HepG2 (cell line): ENCODE data around the gene NMRAL1. TPM values are rescaled to one million over a fixed set of nuclear protein-coding genes. Genes with fewer than 3 reads are reported as not detected.

Source experiments
- ARID2 ChIP-seq: sonication (generic); formaldehyde crosslinking; IDR thresholded peaks from 2 replicates; pipeline ENCODE4 v1.8.1; 2022; ENCODE audit warnings: mild to moderate bottlenecking, missing genetic modification reagents, borderline replicate concordance
- CCDC6 ChIP-seq: sonication (generic); formaldehyde crosslinking; IDR thresholded peaks from 2 replicates; pipeline ENCODE4 v1.8.1; 2022; ENCODE audit warnings: mild to moderate bottlenecking, missing genetic modification reagents, moderate library complexity
- CENPX ChIP-seq: sonication (generic); formaldehyde crosslinking; IDR thresholded peaks from 2 replicates; pipeline ENCODE4 v1.9.0; 2021; ENCODE audit warnings: mild to moderate bottlenecking, missing genetic modification reagents, moderate library complexity
- CHCHD3 ChIP-seq: sonication (generic); formaldehyde crosslinking; IDR thresholded peaks from 2 replicates; pipeline ENCODE4 v1.8.0; 2022; ENCODE audit warnings: mild to moderate bottlenecking, missing genetic modification reagents, moderate library complexity
- KDM2A ChIP-seq: sonication (generic); formaldehyde crosslinking; IDR thresholded peaks from 2 replicates; pipeline ENCODE4 v1.4.0; 2020; ENCODE audit warnings: low read depth, missing genetic modification reagents, borderline replicate concordance
- KDM5A ChIP-seq: fragments of 200-600 bp; sonication (generic); IDR thresholded peaks from 2 replicates; pipeline ENCODE4 v1.7.0; 2018; ENCODE audit warnings: antibody characterized with exemption, mild to moderate bottlenecking, low read length, borderline replicate concordance
- MXD4 ChIP-seq: IDR thresholded peaks from 2 replicates; pipeline ENCODE4 v1.6.1; 2016; ENCODE audit warnings: mild to moderate bottlenecking, missing biosample characterization, missing genetic modification reagents
- PHF21A ChIP-seq: sonication (generic); formaldehyde crosslinking; IDR thresholded peaks from 2 replicates; pipeline ENCODE4 v1.5.0; 2020; ENCODE audit warnings: mild to moderate bottlenecking, missing genetic modification reagents
- TAF1 ChIP-seq: sonication (generic); formaldehyde crosslinking; IDR thresholded peaks from 2 replicates; pipeline ENCODE4 v1.4.0; 2020; ENCODE audit warnings: missing genetic modification reagents
- ZFP36L1 ChIP-seq: sonication (generic); formaldehyde crosslinking; IDR thresholded peaks from 2 replicates; pipeline ENCODE4 v1.8.0; 2022; ENCODE audit warnings: mild to moderate bottlenecking, missing genetic modification reagents, moderate library complexity
- ZKSCAN8 ChIP-seq: IDR thresholded peaks from 2 replicates; pipeline ENCODE4 v1.6.1; 2016; ENCODE audit warnings: borderline replicate concordance, missing genetic modification reagents, missing compliant biosample characterization
- ZNF234 ChIP-seq: sonication (generic); formaldehyde crosslinking; conservative IDR thresholded peaks from 2 replicates; pipeline ENCODE4 v1.5.1; 2020; ENCODE audit warnings: mild to moderate bottlenecking, missing genetic modification reagents
- ZNF331 ChIP-seq: sonication (generic); formaldehyde crosslinking; IDR thresholded peaks from 2 replicates; pipeline ENCODE4 v1.4.0; 2020; ENCODE audit warnings: missing genetic modification reagents
- ZNF441 ChIP-seq: sonication (generic); formaldehyde crosslinking; IDR thresholded peaks from 2 replicates; pipeline ENCODE4 v1.7.0; 2021; ENCODE audit warnings: missing genetic modification reagents, borderline replicate concordance
- ZNF501 ChIP-seq: sonication (generic); formaldehyde crosslinking; IDR thresholded peaks from 2 replicates; pipeline ENCODE4 v1.5.1; 2020; ENCODE audit warnings: mild to moderate bottlenecking, moderate library complexity, missing genetic modification reagents
- ZNF788 ChIP-seq: sonication (generic); formaldehyde crosslinking; IDR thresholded peaks from 2 replicates; pipeline ENCODE4 v1.5.0; 2020; ENCODE audit warnings: mild to moderate bottlenecking, missing genetic modification reagents, borderline replicate concordance
- ZNF878 ChIP-seq: sonication (generic); formaldehyde crosslinking; IDR thresholded peaks from 2 replicates; pipeline ENCODE4 v1.8.1; 2023; ENCODE audit warnings: mild to moderate bottlenecking, missing genetic modification reagents, moderate library complexity
- polyA plus RNA-seq, 8 experiments: library from polyadenylated mRNA; depleted of rRNA in 3 of 8; stranded (reverse) in 7 of 8; unstranded in 1 of 8; fragments of >200 nt; fragmentation: Illumina TruSeq in 4 of 8; extraction: Trizol in 4 of 8; gene quantifications; 2 replicates each; pipeline versions ENCODE4 v1.2.1 to v1.2.3, GENCODE V29; 2011 to 2016; ENCODE audit warnings: low read depth in 4 of 8, missing spikeins in 1 of 8, mixed read lengths in 1 of 8; ENCODE audit not compliant: insufficient read depth in 1 of 8
- total RNA-seq, 5 experiments: library from RNA; depleted of rRNA; stranded (reverse); fragments of >200 nt; fragmentation: Illumina TruSeq; extraction: Trizol; gene quantifications; 2 replicates each; pipeline ENCODE4 v1.2.3, GENCODE V29; 2016; ENCODE audit warnings: low read depth in 1 of 5
- TF ChIP-seq, protein P1 (sequence below): sonication (generic); formaldehyde crosslinking; IDR thresholded peaks from 2 replicates; pipeline ENCODE4 v1.9.0; 2021; ENCODE audit warnings: missing genetic modification reagents, mild to moderate bottlenecking, borderline replicate concordance
- TF ChIP-seq, protein P2 (sequence below): IDR thresholded peaks from 2 replicates; pipeline ENCODE4 v1.6.1; 2016; ENCODE audit warnings: mild to moderate bottlenecking
- TF ChIP-seq, protein P3 (sequence below): sonication (generic); formaldehyde crosslinking; IDR thresholded peaks from 2 replicates; pipeline ENCODE4 v1.5.0; 2020; ENCODE audit warnings: missing genetic modification reagents
- TF ChIP-seq, protein P4 (sequence below): sonication (generic); formaldehyde crosslinking; IDR thresholded peaks from 2 replicates; pipeline ENCODE4 v1.4.0; 2020; ENCODE audit warnings: missing genetic modification reagents
- TF ChIP-seq, protein P5 (sequence below): fragments of 450-650 bp; IDR thresholded peaks from 2 replicates; pipeline ENCODE4 v1.6.1; 2016

The NMRAL1 gene
- total and polyA plus RNA-seq, 2 of the 13 experiments (the other 11 are each of a cell fraction or from before 2014, with no cell fraction given) = 30.8 to 33.1 TPM

DNA sequence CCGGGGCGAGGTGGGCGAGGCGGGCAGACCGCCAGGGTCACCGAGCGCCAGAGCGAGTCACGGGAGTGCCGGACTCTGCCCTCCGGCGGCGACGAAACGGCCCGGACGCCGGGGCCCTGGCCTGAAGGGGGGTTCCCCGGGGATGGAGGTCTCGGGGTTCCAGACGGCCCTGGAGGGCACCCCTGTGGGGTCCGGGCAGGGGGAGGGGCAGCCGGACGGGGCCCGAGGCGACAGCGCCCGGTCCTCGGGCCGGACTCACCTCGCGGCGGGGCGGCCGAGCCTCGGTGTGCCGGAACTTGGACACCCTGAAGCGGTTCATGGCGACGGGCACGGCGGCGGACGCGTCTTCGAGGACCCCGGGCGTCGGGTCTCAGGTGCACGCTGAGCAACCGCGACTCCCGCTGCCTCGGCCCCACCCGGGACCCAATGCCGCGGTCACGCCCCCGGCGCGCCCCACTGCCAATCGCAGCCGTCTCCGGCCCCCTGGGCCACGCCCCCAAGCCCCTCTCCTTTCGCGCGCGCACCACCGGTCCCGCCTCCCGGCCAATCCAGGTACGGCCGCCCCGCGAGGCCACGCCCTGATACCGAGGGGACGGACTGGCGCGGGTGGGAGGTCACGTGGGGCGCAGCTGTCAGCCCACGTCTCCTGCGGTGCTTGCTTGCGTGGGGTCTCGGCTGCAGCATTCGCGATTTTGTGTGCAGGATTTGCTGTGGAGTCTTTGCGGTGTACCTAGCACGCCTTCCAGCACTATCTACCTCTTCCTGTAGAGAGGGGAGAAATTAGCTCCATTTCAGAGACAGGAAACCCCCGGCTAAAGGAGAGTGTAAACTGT, 58.0 kb downstream of the NMRAL1 start, which contains the start of gene CORO7 (continued):
- TF ChIP-seq, protein P1, sequence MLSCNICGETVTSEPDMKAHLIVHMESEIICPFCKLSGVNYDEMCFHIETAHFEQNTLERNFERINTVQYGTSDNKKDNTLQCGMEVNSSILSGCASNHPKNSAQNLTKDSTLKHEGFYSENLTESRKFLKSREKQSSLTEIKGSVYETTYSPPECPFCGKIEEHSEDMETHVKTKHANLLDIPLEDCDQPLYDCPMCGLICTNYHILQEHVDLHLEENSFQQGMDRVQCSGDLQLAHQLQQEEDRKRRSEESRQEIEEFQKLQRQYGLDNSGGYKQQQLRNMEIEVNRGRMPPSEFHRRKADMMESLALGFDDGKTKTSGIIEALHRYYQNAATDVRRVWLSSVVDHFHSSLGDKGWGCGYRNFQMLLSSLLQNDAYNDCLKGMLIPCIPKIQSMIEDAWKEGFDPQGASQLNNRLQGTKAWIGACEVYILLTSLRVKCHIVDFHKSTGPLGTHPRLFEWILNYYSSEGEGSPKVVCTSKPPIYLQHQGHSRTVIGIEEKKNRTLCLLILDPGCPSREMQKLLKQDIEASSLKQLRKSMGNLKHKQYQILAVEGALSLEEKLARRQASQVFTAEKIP (CRISPR knock-in tag) = no peak
- TF ChIP-seq CCDC6 (CRISPR knock-in tag) (peak; percentile 46; the same call in 1 of the 2 replicates), ARID2 (CRISPR knock-in tag) (no peak), ZNF501 (CRISPR knock-in tag) (peak; percentile 64), KDM5A (no peak), ZKSCAN8 (no peak), ZFP36L1 (no peak), PHF21A (CRISPR knock-in tag) (0 out of 2 replicates have a peak, but pooled peaks have one; percentile 14), ZNF878 (0 out of 2 replicates have a peak, but pooled peaks have one; percentile 17), CHCHD3 (CRISPR knock-in tag) (0 out of 2 replicates have a peak, but pooled peaks have one; percentile 21), ZNF788 (CRISPR knock-in tag) (0 out of 2 replicates have a peak, but pooled peaks have one; percentile 26), KDM2A (CRISPR knock-in tag) (peak; percentile 66; the same call in 1 of the 2 replicates), CENPX (no peak), ZNF441 (CRISPR knock-in tag) (no peak), ZNF331 (CRISPR knock-in tag) (0 out of 2 replicates have a peak, but pooled peaks have one; percentile 12), TAF1 (CRISPR knock-in tag) (peak; percentile 23; the same call in 1 of the 2 replicates), MXD4 (CRISPR knock-in tag) (peak; percentile 72), ZNF234 (CRISPR knock-in tag) (no peak)
- TF ChIP-seq, protein P2, sequence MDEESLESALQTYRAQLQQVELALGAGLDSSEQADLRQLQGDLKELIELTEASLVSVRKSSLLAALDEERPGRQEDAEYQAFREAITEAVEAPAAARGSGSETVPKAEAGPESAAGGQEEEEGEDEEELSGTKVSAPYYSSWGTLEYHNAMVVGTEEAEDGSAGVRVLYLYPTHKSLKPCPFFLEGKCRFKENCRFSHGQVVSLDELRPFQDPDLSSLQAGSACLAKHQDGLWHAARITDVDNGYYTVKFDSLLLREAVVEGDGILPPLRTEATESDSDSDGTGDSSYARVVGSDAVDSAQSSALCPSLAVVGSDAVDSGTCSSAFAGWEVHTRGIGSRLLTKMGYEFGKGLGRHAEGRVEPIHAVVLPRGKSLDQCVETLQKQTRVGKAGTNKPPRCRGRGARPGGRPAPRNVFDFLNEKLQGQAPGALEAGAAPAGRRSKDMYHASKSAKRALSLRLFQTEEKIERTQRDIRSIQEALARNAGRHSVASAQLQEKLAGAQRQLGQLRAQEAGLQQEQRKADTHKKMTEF = peak; percentile 48; the same call in 1 of the 2 replicates
- TF ChIP-seq, protein P3, sequence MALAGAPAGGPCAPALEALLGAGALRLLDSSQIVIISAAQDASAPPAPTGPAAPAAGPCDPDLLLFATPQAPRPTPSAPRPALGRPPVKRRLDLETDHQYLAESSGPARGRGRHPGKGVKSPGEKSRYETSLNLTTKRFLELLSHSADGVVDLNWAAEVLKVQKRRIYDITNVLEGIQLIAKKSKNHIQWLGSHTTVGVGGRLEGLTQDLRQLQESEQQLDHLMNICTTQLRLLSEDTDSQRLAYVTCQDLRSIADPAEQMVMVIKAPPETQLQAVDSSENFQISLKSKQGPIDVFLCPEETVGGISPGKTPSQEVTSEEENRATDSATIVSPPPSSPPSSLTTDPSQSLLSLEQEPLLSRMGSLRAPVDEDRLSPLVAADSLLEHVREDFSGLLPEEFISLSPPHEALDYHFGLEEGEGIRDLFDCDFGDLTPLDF = peak; percentile 84
- TF ChIP-seq, protein P4, sequence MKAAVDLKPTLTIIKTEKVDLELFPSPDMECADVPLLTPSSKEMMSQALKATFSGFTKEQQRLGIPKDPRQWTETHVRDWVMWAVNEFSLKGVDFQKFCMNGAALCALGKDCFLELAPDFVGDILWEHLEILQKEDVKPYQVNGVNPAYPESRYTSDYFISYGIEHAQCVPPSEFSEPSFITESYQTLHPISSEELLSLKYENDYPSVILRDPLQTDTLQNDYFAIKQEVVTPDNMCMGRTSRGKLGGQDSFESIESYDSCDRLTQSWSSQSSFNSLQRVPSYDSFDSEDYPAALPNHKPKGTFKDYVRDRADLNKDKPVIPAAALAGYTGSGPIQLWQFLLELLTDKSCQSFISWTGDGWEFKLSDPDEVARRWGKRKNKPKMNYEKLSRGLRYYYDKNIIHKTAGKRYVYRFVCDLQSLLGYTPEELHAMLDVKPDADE (CRISPR knock-in tag) = no peak
- TF ChIP-seq, protein P5, sequence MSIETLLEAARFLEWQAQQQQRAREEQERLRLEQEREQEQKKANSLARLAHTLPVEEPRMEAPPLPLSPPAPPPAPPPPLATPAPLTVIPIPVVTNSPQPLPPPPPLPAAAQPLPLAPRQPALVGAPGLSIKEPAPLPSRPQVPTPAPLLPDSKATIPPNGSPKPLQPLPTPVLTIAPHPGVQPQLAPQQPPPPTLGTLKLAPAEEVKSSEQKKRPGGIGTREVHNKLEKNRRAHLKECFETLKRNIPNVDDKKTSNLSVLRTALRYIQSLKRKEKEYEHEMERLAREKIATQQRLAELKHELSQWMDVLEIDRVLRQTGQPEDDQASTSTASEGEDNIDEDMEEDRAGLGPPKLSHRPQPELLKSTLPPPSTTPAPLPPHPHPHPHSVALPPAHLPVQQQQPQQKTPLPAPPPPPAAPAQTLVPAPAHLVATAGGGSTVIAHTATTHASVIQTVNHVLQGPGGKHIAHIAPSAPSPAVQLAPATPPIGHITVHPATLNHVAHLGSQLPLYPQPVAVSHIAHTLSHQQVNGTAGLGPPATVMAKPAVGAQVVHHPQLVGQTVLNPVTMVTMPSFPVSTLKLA = peak; percentile 59
